AML-193 (cell line): Measurements from ENCODE around the gene IFI16.
A peak's percentile ranks its signal among the peaks of the same experiment; 100 is the strongest.
"Not testable (repeated sequence)": the region's sequence is repeated elsewhere in the genome, so short reads cannot be mapped to it uniquely, and the experiment has no call there.

Experiments used
- DNase-seq, 2 experiments: peaks; one replicate each; lab custom pipeline; 2025; lab: John Stamatoyannopoulos, UW

Gene IFI16

GRCh38 chr1:159008744-159009188 lies 941 bp upstream of the IFI16 start:
- peak; percentile 29 to 43 for DNase-seq

- no peak for DNase-seq
Measured at GRCh38 chr1:159009287-159009686, 420 bp upstream of the IFI16 start.

- DNase-seq = no peak
Measured at GRCh38 chr1:159010391-159010790, 684 bp downstream of the IFI16 start.

- DNase-seq = not testable (repeated sequence)
Measured at GRCh38 chr1:159011001-159011400, 1.3 kb downstream of the IFI16 start.

- DNase-seq = no peak
Measured at GRCh38 chr1:159011751-159012150, 2.0 kb downstream of the IFI16 start.

GRCh38 chr1:159012495-159012894 lies 2.8 kb downstream of the IFI16 start:
- peak; percentile 82 to 86 for DNase-seq

- peak in 1 of 2 experiments; percentile 35 for DNase-seq
Measured at GRCh38 chr1:159014003-159014571, 4.4 kb downstream of the IFI16 start.

- DNase-seq = no peak
Measured at GRCh38 chr1:159014851-159015250, 5.1 kb downstream of the IFI16 start.

GRCh38 chr1:159015440-159015909 lies 5.8 kb downstream of the IFI16 start:
- peak; percentile 96 for DNase-seq

GRCh38 chr1:159023723-159024122 lies 14.0 kb downstream of the IFI16 start:
- no peak for DNase-seq

- no peak for DNase-seq
Measured at GRCh38 chr1:159025043-159025442, 15.3 kb downstream of the IFI16 start.

GRCh38 chr1:159026841-159027240 lies 17.1 kb downstream of the IFI16 start:
- not testable (repeated sequence) for DNase-seq

GRCh38 chr1:159030311-159030710 lies 20.6 kb downstream of the IFI16 start:
- DNase-seq = no peak

GRCh38 chr1:159030877-159031447 lies 21.3 kb downstream of the IFI16 start:
- no peak for DNase-seq

- DNase-seq = no peak
Measured at GRCh38 chr1:159040206-159040605, 30.5 kb downstream of the IFI16 start.

GRCh38 chr1:159040893-159041724 lies 31.4 kb downstream of the IFI16 start:
- DNase-seq = no peak

GRCh38 chr1:159046486-159046885 lies 36.8 kb downstream of the IFI16 start:
- DNase-seq = not testable (repeated sequence)

GRCh38 chr1:159051436-159051835 lies 41.7 kb downstream of the IFI16 start:
- no peak for DNase-seq

GRCh38 chr1:159054427-159054826 lies 44.7 kb downstream of the IFI16 start:
- no peak for DNase-seq

- peak; percentile 79 to 81 for DNase-seq
Measured at GRCh38 chr1:159055181-159055641, 45.5 kb downstream of the IFI16 start.

GRCh38 chr1:159056069-159056698 lies 46.5 kb downstream of the IFI16 start:
- no peak for DNase-seq

GRCh38 chr1:159058751-159059150 lies 49.0 kb downstream of the IFI16 start:
- no peak for DNase-seq
